Measurements from ENCODE around the gene FAP.

GRCh38 chr2:162211732-162212131, 31.5 kb downstream of the FAP start:
- TF ChIP-seq, protein P1, sequence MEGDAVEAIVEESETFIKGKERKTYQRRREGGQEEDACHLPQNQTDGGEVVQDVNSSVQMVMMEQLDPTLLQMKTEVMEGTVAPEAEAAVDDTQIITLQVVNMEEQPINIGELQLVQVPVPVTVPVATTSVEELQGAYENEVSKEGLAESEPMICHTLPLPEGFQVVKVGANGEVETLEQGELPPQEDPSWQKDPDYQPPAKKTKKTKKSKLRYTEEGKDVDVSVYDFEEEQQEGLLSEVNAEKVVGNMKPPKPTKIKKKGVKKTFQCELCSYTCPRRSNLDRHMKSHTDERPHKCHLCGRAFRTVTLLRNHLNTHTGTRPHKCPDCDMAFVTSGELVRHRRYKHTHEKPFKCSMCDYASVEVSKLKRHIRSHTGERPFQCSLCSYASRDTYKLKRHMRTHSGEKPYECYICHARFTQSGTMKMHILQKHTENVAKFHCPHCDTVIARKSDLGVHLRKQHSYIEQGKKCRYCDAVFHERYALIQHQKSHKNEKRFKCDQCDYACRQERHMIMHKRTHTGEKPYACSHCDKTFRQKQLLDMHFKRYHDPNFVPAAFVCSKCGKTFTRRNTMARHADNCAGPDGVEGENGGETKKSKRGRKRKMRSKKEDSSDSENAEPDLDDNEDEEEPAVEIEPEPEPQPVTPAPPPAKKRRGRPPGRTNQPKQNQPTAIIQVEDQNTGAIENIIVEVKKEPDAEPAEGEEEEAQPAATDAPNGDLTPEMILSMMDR (IDR thresholded peaks at IDR 0.05) = no peak
- no peak for TF ChIP-seq POLR2A (IDR thresholded peaks at IDR 0.05)
